K562 treated with DMSO at 1 percent for 24 hours (cell line): ENCODE measurements around the gene OR1B1. TPM values are rescaled to one million over a fixed set of nuclear protein-coding genes. Genes with fewer than 3 reads are reported as not detected.

Experiments
- total RNA-seq: library from RNA; unstranded; fragments of 300-600 nt; gene quantifications from 2 replicates; pipeline ENCODE4 v1.2.3, GENCODE V29; 2022; ENCODE audit warnings: low read depth; ENCODE audit not compliant: insufficient read depth

Gene OR1B1
- total RNA-seq = not detected in 2 replicates

DNA sequence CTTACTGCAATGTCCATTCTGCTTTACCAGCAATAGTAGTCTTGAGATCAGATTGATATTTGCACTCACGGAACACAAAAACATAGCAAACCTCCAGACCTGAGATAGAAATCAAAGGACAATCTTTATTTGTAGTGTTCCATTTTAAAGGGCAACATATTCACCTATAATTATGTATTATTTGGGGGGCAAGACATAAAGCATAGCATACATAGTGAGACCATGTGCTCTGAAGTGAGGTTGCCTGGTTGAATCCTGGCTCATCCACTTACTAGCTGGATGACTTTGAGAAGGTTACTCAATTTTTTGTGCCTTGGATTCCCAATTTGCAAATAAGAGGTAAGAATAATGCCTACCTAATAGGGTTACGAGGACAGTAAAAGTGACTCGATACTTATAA is at the start of gene OR1B1:
Gene OR1B1, minus strand, starts transcription at position 101 of the 400 bp plus-strand sequence.

DNA sequence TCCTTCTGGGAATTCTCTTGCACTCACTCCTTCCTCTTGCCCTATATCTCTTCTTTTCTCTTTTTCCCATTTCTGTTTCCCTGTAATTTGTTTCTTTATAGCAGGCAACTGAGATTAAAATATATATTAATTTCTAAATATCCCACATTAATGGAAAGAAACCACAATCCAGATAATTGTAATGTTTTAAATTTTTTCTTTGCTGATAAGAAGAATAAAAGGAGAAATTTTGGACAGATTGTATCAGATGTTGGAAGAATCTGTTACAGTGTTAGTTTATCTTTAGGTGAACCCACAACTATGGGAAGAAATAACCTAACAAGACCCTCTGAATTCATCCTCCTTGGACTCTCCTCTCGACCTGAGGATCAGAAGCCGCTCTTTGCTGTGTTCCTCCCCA is 4.0 kb upstream of the OR1B1 start, which contains the start of gene OR1L1:
Gene OR1L1, plus strand, starts transcription at position 301 of the 400 bp plus-strand sequence. Its CDS starts 0 bp downstream, at position 301.

DNA sequence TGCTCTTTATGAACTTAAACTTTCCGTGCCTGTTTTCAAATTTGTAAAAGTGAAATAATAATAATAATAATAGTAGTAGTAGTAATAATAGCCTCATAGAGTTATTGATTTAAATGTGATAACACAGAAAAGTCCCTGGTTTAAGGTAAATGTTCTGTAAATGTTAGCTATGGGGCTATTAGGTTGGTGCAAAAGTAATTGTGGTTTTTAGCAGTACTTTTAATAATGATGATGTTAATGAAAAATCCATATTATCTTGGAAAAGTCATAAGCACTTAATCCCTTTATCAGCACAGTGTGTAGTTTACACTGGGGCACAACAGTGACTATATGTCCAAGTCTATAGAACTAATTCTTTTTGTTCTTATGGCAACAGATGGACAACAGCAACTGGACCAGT is 43.1 kb downstream of the OR1B1 start, which contains the start of gene OR1Q1:
Gene OR1Q1, plus strand, starts transcription at position 377 of the 400 bp plus-strand sequence. Its CDS starts 0 bp downstream, at position 377.

DNA sequence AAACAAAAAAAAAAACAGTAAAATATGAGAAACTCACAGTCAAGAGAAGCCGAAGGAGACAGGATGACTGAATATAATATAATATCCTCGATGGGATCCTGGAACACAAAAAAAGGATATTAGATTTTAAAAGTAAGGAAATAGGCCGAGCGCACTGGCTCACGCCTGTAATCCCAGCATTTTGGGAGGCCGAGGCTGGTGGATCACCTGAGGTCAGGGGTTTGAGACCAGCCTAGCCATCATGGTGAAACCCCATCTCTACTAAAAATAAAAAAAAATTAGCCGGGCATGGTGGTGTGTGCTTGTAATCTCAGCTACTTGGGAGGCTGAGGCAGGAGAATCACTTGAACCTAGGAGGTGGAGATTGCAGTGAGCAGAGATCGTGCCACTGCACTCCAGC is 74.1 kb downstream of the OR1B1 start, which contains the start of gene OR1L8:
Gene OR1L8, minus strand, starts transcription at position 101 of the 400 bp plus-strand sequence. CDS start 14,907 bp downstream, outside the sequence.

Other genes starting within 250 kb of the OR1B1 start
- gene OR1J1, start 179.7 kb downstream of the OR1B1 start, total RNA-seq = 0.88 TPM in 1 of 2 replicates, not detected in the other
- gene OR1J2, start 146.8 kb downstream of the OR1B1 start, total RNA-seq = not detected in 2 replicates
- gene OR1J4, start 138.5 kb downstream of the OR1B1 start, total RNA-seq = not detected in 2 replicates
- gene OR1N1, start 130.3 kb downstream of the OR1B1 start, total RNA-seq = not detected in 2 replicates
- gene OR1N2, start 104.5 kb downstream of the OR1B1 start, total RNA-seq = not detected in 2 replicates
- gene OR1L8, start 74.2 kb downstream of the OR1B1 start, total RNA-seq = not detected in 2 replicates
- gene OR1Q1, start 42.9 kb downstream of the OR1B1 start, total RNA-seq = not detected in 2 replicates
- gene OR1L1, start 4.1 kb upstream of the OR1B1 start, total RNA-seq = not detected in 2 replicates
- gene OR1L3, start 17.5 kb upstream of the OR1B1 start, total RNA-seq = not detected in 2 replicates
- gene OR1L4, start 66.4 kb upstream of the OR1B1 start, total RNA-seq = not detected in 2 replicates
- not detected in 2 replicates for gene OR1L6, start 84.7 kb upstream of the OR1B1 start, total RNA-seq
- gene OR5C1, start 131.3 kb upstream of the OR1B1 start, total RNA-seq = not detected in 2 replicates
- not detected in 2 replicates for gene OR1K1, start 142.5 kb upstream of the OR1B1 start, total RNA-seq
- 13.5 and 14.3 TPM in 2 replicates for gene PDCL, start 171.0 kb upstream of the OR1B1 start, total RNA-seq
- 13.9 and 14.4 TPM in 2 replicates for gene RC3H2, start 247.7 kb upstream of the OR1B1 start, total RNA-seq